Spleen (tissue), 11 donors: ENCODE results near the gene NOLC1. TPM values are rescaled to one million over a fixed set of nuclear protein-coding genes. Genes with fewer than 3 reads are reported as not detected.

Experiments used
- DNase-seq: peaks from one replicate; pipeline ENCODE4 v3.0.0-alpha.2; 2020
- H3K27ac ChIP-seq, 8 donors: fragments of 200-600 bp; sonication (generic) in 7 of 8; 1 replicate in 4 of 8; 2 replicates in 4 of 8; pipeline versions ENCODE4 v1.5.0 to v1.8.0; 2016 to 2021; ENCODE audit warnings: inconsistent platforms in 4 of 8, mild to moderate bottlenecking in 4 of 8, moderate library complexity in 1 of 8
- H3K27me3 ChIP-seq, 7 donors: fragments of 200-600 bp; sonication (generic) in 6 of 7; replicated peaks in 1 of 7; 1 replicate in 4 of 7; 2 replicates in 3 of 7; pipeline versions ENCODE4 v1.5.0 to v1.8.0; 2016 to 2021; ENCODE audit warnings: inconsistent platforms in 3 of 7, mild to moderate bottlenecking in 1 of 7
- H3K36me3 ChIP-seq, 6 donors: fragments of 200-600 bp; sonication (generic) in 5 of 6; 1 replicate in 4 of 6; 2 replicates in 2 of 6; pipeline versions ENCODE4 v1.5.0 to v1.8.0; 2016 to 2021; ENCODE audit warnings: inconsistent platforms in 2 of 6
- H3K4me1 ChIP-seq, 6 donors: fragments of 200-600 bp; sonication (generic) in 5 of 6; 1 replicate in 3 of 6; 2 replicates in 3 of 6; pipeline versions ENCODE4 v1.5.0 to v1.8.0; 2016 to 2021; ENCODE audit warnings: inconsistent platforms in 3 of 6
- H3K4me3 ChIP-seq, 8 donors: fragments of 200-600 bp; sonication (generic) in 7 of 8; 1 replicate in 4 of 8; 2 replicates in 4 of 8; pipeline versions ENCODE4 v1.5.0 to v1.8.0; 2016 to 2021; ENCODE audit warnings: inconsistent platforms in 4 of 8, mild to moderate bottlenecking in 4 of 8, moderate library complexity in 2 of 8
- H3K9me3 ChIP-seq, 8 donors: fragments of 200-600 bp; sonication (generic) in 7 of 8; 1 replicate in 4 of 8; 2 replicates in 4 of 8; pipeline versions ENCODE4 v1.5.0 to v1.8.0; 2016 to 2021; ENCODE audit warnings: inconsistent platforms in 4 of 8
- POLR2A ChIP-seq, 3 donors: fragments of 450-650 bp; IDR thresholded peaks; one replicate each; pipeline ENCODE4 v1.5.1; 2017; ENCODE audit warnings: antibody characterized with exemption in 3 of 3, mild to moderate bottlenecking in 1 of 3
- POLR2AphosphoS5 ChIP-seq, 3 donors: sonication (generic); formaldehyde crosslinking; IDR thresholded peaks; one replicate each; pipeline ENCODE4 v1.5.1; 2017; ENCODE audit warnings: antibody characterized with exemption in 3 of 3
- WGBS, 5 donors: extraction: QIAGEN DNeasy Blood & Tissue Kit in 3 of 5; methylation state at CpG; one replicate each; pipeline versions ENCODE4 v1.1.5 to v1.1.7; 2013 to 2018; 5-methylcytosine and 5-hydroxymethylcytosine counted together
- intact Hi-C: fragments of 100-400 bp; cut with DNase I; formaldehyde crosslinking; loops from one replicate; pipeline ENCODE4 v1.15.0; 2023; ENCODE audit warnings: low total_unique reads
- polyA plus RNA-seq, 3 donors: library from polyadenylated mRNA; stranded (reverse); fragments of 200-250 nt; gene quantifications; one replicate each; pipeline ENCODE4 v1.2.1, GENCODE V29; 2013
- total RNA-seq, 7 donors: library from RNA; depleted of rRNA in 3 of 7; stranded (reverse); fragments of >200 nt in 3 of 7; fragmentation: NEBNext Ultra II Directional in 4 of 7; extraction: Animal tissue kit (Norgen Biotek cat#: 25700) in 4 of 7; gene quantifications; one replicate each; pipeline versions ENCODE4 v1.1.0 to v1.2.1, GENCODE V29; 2016 to 2021
- TF ChIP-seq, protein P1 (sequence below), 11 experiments: fragments of 200-600 bp in 7 of 11; fragments of 450-650 bp in 4 of 11; sonication (generic) in 4 of 11; IDR thresholded peaks in 8 of 11; conservative IDR thresholded peaks in 3 of 11; 1 replicate in 7 of 11; 2 replicates in 4 of 11; pipeline versions ENCODE4 v1.4.0 to v1.8.0; 2016 to 2021; ENCODE audit warnings: antibody characterized with exemption in 11 of 11, inconsistent platforms in 4 of 11, mild to moderate bottlenecking in 1 of 11
- donor health status: healthy with polysubstance abuse.
- donor health status: DM: no; HTN: no; CAD: no; lungs with moderate emphysema.
- donor health status: DM: no; HTN: no; CAD: no.
- donor health status: Bipolar disorder and iron deficiency.
- donor health status: healthy.
- donor health status: DM: no; HTN: no; CAD: no.
- donor health status: DM: yes; HTN: yes; CAD: no.

Gene NOLC1
- total and polyA plus RNA-seq, 10 donors: 24.6 to 60.0 (median 39.0) TPM

GRCh38 chr10:102152545-102152890 lies 329 bp downstream of the NOLC1 start:
- Histone ChIP-seq H3K4me1 (peaks cover 12 to 56% (median 34%) of the 10 kb centered on the region in 6 donors), H3K27me3 (no peaks in the 10 kb centered on the region), H3K4me3 (peak overlapping the region; percentile 73 to 97 (median 86)), H3K36me3 (peaks cover 2 to 66% (median 42%) of the 10 kb centered on the region in 6 donors), H3K9me3 (no peaks in the 10 kb centered on the region), H3K27ac (peak overlapping the region; percentile 74 to 95 (median 88))
- WGBS, 5 donors: 0% methylated on average over 9 to 19 of the region's 19 CpGs
- intact Hi-C loops: no loop called here
- no peak for DNase-seq
- no peak for TF ChIP-seq POLR2A (IDR thresholded peaks at IDR 0.05)
- no peak for TF ChIP-seq POLR2AphosphoS5 (IDR thresholded peaks at IDR 0.05)
- TF ChIP-seq, protein P1, sequence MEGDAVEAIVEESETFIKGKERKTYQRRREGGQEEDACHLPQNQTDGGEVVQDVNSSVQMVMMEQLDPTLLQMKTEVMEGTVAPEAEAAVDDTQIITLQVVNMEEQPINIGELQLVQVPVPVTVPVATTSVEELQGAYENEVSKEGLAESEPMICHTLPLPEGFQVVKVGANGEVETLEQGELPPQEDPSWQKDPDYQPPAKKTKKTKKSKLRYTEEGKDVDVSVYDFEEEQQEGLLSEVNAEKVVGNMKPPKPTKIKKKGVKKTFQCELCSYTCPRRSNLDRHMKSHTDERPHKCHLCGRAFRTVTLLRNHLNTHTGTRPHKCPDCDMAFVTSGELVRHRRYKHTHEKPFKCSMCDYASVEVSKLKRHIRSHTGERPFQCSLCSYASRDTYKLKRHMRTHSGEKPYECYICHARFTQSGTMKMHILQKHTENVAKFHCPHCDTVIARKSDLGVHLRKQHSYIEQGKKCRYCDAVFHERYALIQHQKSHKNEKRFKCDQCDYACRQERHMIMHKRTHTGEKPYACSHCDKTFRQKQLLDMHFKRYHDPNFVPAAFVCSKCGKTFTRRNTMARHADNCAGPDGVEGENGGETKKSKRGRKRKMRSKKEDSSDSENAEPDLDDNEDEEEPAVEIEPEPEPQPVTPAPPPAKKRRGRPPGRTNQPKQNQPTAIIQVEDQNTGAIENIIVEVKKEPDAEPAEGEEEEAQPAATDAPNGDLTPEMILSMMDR (IDR thresholded peaks at IDR 0.05 in 8 of 11, conservative IDR thresholded peaks at IDR 0.05 in 3 of 11): no peak

DNA sequence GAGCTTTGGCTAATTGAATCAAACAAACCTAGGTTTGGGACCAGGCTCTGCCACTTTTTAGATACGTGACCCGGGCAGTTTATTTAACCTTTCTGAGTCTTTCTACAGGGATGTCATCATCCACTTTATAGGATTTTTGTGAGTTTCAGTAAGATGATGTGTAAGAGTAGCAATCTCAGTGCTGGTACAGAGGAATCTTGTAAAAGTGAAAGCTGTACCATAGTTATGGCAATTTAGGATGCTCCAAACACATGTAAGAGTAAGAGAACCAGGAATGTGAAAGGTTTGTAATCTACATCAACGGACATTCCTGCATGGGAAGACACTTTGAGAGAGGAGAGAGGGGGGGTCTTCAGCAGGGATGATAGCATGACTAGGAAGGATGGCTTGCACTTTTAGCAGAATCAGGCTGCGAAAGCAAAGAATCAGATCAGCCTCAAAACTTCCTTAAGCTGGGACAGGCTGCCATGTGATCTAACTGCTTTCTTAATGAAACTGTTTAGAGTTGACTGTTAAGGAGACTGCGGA lies 968 bp downstream of the NOLC1 start:
- H3K9me3 ChIP-seq: no peaks in the 10 kb centered on the region
- WGBS, 5 donors: 27 to 35% (median 28%) methylated on average over 5 of the region's 5 CpGs
- H3K36me3 ChIP-seq: peaks cover 5 to 66% (median 45%) of the 10 kb centered on the region in 6 donors
- peak overlapping the region in 6 of 8 donors; percentile 74 to 95 (median 88) for H3K27ac ChIP-seq
- H3K4me1 ChIP-seq: peaks cover 12 to 56% (median 34%) of the 10 kb centered on the region in 6 donors
- DNase-seq: no peak
- peak overlapping the region; percentile 73 to 97 (median 86) for H3K4me3 ChIP-seq
- TF ChIP-seq POLR2AphosphoS5 (IDR thresholded peaks at IDR 0.05) (no peak), POLR2A (IDR thresholded peaks at IDR 0.05) (no peak)
- TF ChIP-seq, protein P1 (IDR thresholded peaks at IDR 0.05 in 8 of 11, conservative IDR thresholded peaks at IDR 0.05 in 3 of 11): no peak
- H3K27me3 ChIP-seq: no peaks in the 10 kb centered on the region
- intact Hi-C loops: no loop called here

DNA sequence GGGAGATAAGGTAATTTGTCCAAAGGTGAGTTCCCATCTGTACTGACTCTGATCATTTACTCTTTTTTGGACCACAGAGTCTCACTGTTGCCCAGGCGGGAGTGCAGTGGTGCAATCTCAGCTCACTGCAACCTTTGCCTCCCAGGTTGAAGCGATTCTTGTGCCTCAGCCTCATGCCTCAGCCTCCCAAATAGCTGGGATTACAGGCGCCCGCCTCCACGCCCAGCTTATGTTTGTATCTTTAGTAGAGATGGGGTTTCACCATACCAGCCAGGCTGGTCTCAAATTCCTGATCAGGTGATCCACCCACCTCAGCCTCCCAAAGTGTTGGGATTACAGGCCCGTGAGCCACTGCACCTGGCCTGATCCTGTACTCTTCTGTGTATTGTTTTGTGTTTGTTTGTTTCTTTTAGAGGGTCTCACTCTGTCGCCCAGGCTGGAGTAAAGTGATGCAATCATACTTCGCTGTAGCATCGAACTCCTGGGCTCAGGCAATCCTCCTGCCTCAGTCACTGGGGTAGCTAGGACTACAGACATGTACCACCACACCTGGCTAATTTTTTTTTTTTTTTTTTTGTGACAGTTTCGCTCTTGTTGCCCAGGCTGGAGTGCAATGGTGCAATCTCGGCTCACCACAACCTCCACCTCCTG lies 2.4 kb downstream of the NOLC1 start:
- WGBS, 5 donors: 89 to 97% (median 93%) methylated on average over 11 of the region's 11 CpGs
- H3K27me3 ChIP-seq: no peaks in the 10 kb centered on the region
- DNase-seq: peak; percentile 24
- no peak overlapping the region for H3K27ac ChIP-seq
- H3K36me3 ChIP-seq: peaks cover 5 to 66% (median 45%) of the 10 kb centered on the region in 6 donors
- intact Hi-C loops: no loop called here
- no peak overlapping the region for H3K4me3 ChIP-seq
- TF ChIP-seq, protein P1 (IDR thresholded peaks at IDR 0.05 in 8 of 11, conservative IDR thresholded peaks at IDR 0.05 in 3 of 11): no peak
- TF ChIP-seq POLR2A (IDR thresholded peaks at IDR 0.05): no peak
- TF ChIP-seq POLR2AphosphoS5 (IDR thresholded peaks at IDR 0.05): no peak
- H3K9me3 ChIP-seq: no peaks in the 10 kb centered on the region
- peaks cover 12 to 56% (median 34%) of the 10 kb centered on the region in 6 donors for H3K4me1 ChIP-seq

- Histone ChIP-seq H3K4me3 (no peak overlapping the region), H3K4me1 (peaks cover 12 to 42% (median 24%) of the 10 kb centered on the region in 6 donors), H3K27me3 (no peaks in the 10 kb centered on the region), H3K36me3 (peaks cover 11 to 81% (median 61%) of the 10 kb centered on the region in 6 donors), H3K9me3 (no peaks in the 10 kb centered on the region), H3K27ac (no peak overlapping the region)
- no peak for DNase-seq
- intact Hi-C loops: no loop called here
- TF ChIP-seq POLR2AphosphoS5 (IDR thresholded peaks at IDR 0.05): no peak
- TF ChIP-seq POLR2A (IDR thresholded peaks at IDR 0.05): no peak
- TF ChIP-seq, protein P1 (IDR thresholded peaks at IDR 0.05 in 8 of 11, conservative IDR thresholded peaks at IDR 0.05 in 3 of 11): no peak
- WGBS, 5 donors: 90 to 96% (median 93%) methylated on average over 3 of the region's 3 CpGs
These were observed 5.0 kb downstream of the NOLC1 start for GRCh38 chr10:102157224-102157623.
